Measurements from ENCODE around the gene LTBP2. TPM values are rescaled to one million over a fixed set of nuclear protein-coding genes. Genes with fewer than 3 reads are reported as not detected.

LTBP2 gene
- total RNA-seq, 1 donor from 2014 or later = 39.5 TPM

DNA sequence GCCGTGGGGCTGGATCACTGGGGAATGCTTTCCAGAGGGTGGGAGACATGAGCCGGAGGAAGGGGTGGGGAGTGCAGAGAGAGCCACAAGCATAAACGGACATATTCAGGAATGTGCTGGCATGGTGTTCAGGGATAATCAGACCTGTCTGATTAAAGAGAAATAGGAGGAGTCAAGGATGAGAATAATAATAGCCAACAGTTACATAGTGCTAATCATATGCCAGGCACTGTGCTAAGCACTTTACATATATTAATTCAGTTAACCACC lies 43.7 kb downstream of the LTBP2 start:
- intact Hi-C loops (cut with DNase I) = no loop called here
- no peak for DNase-seq
- H3K4me1 ChIP-seq = peaks cover 66% of the 10 kb centered on the region

DNA sequence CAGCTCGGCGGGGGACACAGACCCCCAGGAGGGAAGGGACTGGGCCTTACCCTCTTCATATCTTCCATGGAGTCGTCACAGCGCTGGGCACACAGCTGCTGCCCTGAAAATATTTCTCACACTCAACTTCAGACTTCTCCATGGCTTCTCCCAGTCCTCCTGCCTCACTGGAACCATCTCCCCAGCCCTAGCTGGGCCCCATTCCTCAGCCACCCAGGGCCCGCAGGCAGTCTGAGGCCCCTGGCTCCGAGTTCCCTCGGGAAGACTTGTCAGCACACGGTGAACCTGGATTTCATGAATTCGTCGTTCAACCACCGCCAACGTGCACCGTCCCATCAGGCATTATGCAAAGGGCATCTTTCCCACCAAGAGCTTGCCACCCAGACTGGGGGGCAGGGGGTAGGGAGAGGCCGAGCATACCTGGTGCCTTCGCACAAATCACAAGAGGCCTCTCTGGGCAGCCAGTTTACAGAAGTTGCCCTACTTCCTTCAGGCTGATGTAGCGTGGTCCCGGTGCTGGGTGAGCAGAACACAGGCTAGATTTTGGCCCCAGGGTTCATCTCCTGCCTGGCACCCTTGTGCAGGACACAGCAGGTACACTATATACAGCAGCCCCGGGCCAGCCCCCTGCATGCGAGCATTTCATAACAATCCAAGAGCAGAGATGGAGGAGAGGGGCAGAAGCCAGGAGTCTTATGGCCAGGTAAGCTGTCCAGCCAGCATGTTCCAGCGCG lies 44.2 kb downstream of the LTBP2 start:
- no peak for ATAC-seq
- DNase-seq = no peak

More for the DNA sequence above, 43.7 kb downstream of the LTBP2 start:
- TF ChIP-seq, protein P1, sequence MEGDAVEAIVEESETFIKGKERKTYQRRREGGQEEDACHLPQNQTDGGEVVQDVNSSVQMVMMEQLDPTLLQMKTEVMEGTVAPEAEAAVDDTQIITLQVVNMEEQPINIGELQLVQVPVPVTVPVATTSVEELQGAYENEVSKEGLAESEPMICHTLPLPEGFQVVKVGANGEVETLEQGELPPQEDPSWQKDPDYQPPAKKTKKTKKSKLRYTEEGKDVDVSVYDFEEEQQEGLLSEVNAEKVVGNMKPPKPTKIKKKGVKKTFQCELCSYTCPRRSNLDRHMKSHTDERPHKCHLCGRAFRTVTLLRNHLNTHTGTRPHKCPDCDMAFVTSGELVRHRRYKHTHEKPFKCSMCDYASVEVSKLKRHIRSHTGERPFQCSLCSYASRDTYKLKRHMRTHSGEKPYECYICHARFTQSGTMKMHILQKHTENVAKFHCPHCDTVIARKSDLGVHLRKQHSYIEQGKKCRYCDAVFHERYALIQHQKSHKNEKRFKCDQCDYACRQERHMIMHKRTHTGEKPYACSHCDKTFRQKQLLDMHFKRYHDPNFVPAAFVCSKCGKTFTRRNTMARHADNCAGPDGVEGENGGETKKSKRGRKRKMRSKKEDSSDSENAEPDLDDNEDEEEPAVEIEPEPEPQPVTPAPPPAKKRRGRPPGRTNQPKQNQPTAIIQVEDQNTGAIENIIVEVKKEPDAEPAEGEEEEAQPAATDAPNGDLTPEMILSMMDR (IDR thresholded peaks at IDR 0.05) = no peak
- no peak for ATAC-seq
- Histone ChIP-seq H3K27ac (peak overlapping the region; percentile 56), H3K9me3 (no peaks in the 10 kb centered on the region), H3K27me3 (ENCODE audit: low read depth) (no peaks in the 10 kb centered on the region), H3K4me3 (no peak overlapping the region), H3K36me3 (no peaks in the 10 kb centered on the region)

DNA sequence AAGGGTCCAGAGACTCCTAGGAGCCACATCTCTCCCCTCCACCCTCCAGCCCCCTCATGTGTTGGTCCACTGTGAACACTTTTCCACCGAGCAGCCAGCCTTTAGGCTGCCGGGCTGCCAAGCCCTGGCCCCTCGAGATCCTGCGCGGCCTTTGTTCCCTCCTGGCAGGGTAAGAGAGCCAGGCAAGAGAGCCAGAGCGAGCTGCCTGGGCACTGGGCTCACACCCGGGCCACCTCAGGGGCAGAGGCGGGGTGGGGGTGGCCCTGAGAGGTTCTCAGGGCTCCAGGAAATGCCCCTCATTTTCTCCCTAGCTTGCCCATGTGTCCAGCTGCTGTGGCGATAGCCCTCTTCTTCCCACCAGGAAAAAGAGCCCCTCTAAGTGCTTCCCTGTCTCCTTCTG lies 44.8 kb downstream of the LTBP2 start:
- no peak for DNase-seq
- H3K27ac ChIP-seq = peak overlapping the region; percentile 56
- TF ChIP-seq, protein P1 (IDR thresholded peaks at IDR 0.05) = no peak

More for the DNA sequence above, 44.2 kb downstream of the LTBP2 start:
- Histone ChIP-seq H3K27ac (peak overlapping the region; percentile 56), H3K4me3 (no peak overlapping the region), H3K9me3 (no peaks in the 10 kb centered on the region), H3K36me3 (no peaks in the 10 kb centered on the region), H3K4me1 (peaks cover 64% of the 10 kb centered on the region), H3K27me3 (ENCODE audit: low read depth) (no peaks in the 10 kb centered on the region)
- intact Hi-C loops (cut with DNase I) = no loop called here
- TF ChIP-seq, protein P1 (IDR thresholded peaks at IDR 0.05) = no peak

DNA sequence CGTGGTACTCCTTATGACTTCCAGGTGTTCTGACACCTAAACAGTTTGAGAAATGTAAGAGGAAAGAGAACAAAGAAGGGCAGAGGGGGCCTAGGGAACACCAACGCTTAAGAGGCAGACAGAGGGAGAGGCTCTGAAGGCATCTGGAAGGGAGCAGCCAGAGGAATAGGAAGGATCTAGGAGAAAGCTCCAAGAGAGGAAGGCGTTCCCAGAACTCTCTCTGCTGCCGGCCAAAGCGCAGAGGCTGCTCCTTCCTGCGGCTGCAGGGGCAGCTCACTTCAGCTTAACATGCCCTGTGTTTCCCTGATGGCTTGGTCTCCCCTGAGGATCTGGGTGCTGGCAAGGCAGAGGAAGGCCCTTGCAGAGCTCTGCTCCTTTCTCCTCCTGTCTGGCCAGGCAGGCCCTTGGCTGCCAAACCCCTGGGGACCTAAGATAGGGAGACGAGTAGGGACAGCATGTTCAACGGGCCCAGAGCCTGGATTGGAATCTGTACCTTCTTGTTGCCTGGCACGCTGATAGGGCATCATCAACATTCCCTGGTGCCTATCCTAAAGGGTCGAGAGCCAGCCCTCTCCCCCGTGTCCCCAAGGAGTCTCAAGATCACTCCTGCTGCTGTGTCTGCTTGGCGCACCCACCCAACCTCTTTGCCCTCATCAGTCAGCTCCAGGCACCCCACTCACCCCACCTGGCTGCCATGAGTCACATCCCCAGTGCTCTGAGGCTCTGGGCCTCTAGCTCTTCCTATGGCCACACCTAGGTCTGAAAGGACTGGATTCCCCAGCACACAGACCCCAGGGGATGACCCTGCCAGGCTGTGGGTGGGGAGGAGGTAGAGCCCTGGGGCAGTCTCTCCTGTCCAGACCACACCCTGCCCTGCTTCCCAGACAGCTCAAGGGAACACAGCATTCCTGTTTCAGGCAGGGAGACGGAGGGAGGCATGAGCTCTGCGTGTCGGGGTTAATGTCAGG lies 45.6 kb downstream of the LTBP2 start:
- ATAC-seq (no peak), DNase-seq (no peak)
- intact Hi-C loops (cut with DNase I) = no loop called here
- Histone ChIP-seq H3K4me1 (peaks cover 57% of the 10 kb centered on the region), H3K36me3 (no peaks in the 10 kb centered on the region), H3K4me3 (no peak overlapping the region), H3K27ac (peak overlapping the region; percentile 56), H3K27me3 (ENCODE audit: low read depth) (no peaks in the 10 kb centered on the region), H3K9me3 (no peaks in the 10 kb centered on the region)
- TF ChIP-seq, protein P1 (IDR thresholded peaks at IDR 0.05) = no peak

More for the DNA sequence above, 44.8 kb downstream of the LTBP2 start:
- no peaks in the 10 kb centered on the region for H3K9me3 ChIP-seq
- intact Hi-C loops (cut with DNase I) = no loop called here
- H3K4me3 ChIP-seq = no peak overlapping the region
- no peak for ATAC-seq
- H3K4me1 ChIP-seq = peaks cover 62% of the 10 kb centered on the region
- no peaks in the 10 kb centered on the region for H3K27me3 ChIP-seq (ENCODE audit: low read depth)
- no peaks in the 10 kb centered on the region for H3K36me3 ChIP-seq

DNA sequence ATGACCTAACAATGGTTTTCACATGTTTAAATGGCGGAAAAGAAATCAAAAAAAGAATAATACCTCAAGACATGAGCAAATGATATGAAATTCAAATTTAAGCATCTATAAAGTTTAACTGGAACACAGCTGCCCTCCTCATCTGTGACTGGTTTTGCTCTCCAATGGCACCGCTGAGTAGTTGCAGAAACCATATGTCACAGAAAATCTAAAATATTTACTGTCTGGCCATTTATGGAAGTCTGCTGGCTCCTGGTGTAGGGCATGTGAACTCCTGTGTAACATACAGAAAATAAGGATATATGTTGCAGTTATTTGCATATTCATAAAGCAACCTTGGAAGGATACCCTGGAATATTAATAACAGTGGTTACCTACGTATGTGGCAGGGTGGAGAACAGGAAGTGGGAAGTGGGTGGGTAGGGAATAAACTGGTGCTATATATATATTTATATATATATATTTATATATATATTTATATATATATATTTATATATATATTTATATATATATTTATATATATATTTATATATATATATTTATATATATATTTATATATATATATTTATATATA lies 48.4 kb downstream of the LTBP2 start:
- H3K4me3 ChIP-seq = peak overlapping the region; percentile 0
- peak overlapping the region; percentile 66 for H3K27ac ChIP-seq
- peaks cover 32% of the 10 kb centered on the region for H3K4me1 ChIP-seq
- no peaks in the 10 kb centered on the region for H3K36me3 ChIP-seq
- ATAC-seq = no peak
- H3K27me3 ChIP-seq (ENCODE audit: low read depth) = no peaks in the 10 kb centered on the region
- TF ChIP-seq, protein P1 (IDR thresholded peaks at IDR 0.05) = no peak
- DNase-seq = no peak
- no peaks in the 10 kb centered on the region for H3K9me3 ChIP-seq
- intact Hi-C loops (cut with DNase I) = no loop called here

Measured in lower lobe of right lung (tissue), 2 donors.